GM12891 (cell line): ENCODE measurements around the gene SNX8.

Experiments
- POLR2A ChIP-seq: IDR thresholded peaks from 2 replicates; pipeline ENCODE4 v1.6.1; 2011; ENCODE audit warnings: low read depth, low read length, control low read depth
- POLR2AphosphoS5 ChIP-seq: IDR thresholded peaks from 2 replicates; pipeline ENCODE4 v1.6.1; 2011; ENCODE audit warnings: low read depth, low read length, control low read depth
- SPI1 ChIP-seq: IDR thresholded peaks from 2 replicates; pipeline ENCODE4 v1.6.1; 2011; ENCODE audit warnings: low read depth, low read length, control low read depth

- TF ChIP-seq POLR2A (no peak), POLR2AphosphoS5 (no peak), SPI1 (no peak)
These were observed 58.8 kb downstream of the SNX8 start for GRCh38 chr7:2255145-2256139.
